Fibroblast of mammary gland (primary cell): ENCODE measurements around the gene ANKHD1.

Experiments used
- DNase-seq: peaks from one replicate; pipeline ENCODE4 v3.0.0-alpha.2; 2010; ENCODE audit warnings: low read depth
- H3K4me3 ChIP-seq: 2 replicates; pipeline ENCODE4 v1.5.1; 2011; ENCODE audit warnings: low read depth, mild to moderate bottlenecking, low read length, moderate library complexity; ENCODE audit not compliant: control insufficient read depth
- TF ChIP-seq, protein P1 (sequence below): conservative IDR thresholded peaks from 2 replicates; pipeline ENCODE4 v1.5.1; 2011; ENCODE audit warnings: low read depth, low read length, inconsistent platforms; ENCODE audit not compliant: control insufficient read depth, insufficient read depth

ANKHD1 gene

DNA sequence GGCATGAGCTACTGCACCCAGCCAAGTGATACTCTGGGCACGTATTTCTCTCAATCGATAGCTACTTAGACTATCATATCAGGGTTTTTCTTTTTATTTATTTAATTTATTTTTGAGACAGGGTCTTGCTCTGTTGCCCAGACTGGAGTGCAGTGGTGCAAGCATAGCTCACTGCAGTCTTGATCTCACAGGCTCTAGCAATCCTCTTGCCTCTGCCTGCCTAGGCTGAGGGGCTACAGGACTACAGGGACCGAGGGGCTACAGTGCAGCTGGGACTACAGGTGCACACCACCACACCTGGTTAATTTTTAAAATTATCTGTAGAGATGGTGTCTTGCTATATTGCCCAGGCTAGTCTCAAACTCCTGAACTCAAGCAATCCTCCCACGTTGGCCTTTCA is 20.3 kb upstream of the ANKHD1 start:
- H3K4me3 ChIP-seq = no peak overlapping the region
- TF ChIP-seq, protein P1, sequence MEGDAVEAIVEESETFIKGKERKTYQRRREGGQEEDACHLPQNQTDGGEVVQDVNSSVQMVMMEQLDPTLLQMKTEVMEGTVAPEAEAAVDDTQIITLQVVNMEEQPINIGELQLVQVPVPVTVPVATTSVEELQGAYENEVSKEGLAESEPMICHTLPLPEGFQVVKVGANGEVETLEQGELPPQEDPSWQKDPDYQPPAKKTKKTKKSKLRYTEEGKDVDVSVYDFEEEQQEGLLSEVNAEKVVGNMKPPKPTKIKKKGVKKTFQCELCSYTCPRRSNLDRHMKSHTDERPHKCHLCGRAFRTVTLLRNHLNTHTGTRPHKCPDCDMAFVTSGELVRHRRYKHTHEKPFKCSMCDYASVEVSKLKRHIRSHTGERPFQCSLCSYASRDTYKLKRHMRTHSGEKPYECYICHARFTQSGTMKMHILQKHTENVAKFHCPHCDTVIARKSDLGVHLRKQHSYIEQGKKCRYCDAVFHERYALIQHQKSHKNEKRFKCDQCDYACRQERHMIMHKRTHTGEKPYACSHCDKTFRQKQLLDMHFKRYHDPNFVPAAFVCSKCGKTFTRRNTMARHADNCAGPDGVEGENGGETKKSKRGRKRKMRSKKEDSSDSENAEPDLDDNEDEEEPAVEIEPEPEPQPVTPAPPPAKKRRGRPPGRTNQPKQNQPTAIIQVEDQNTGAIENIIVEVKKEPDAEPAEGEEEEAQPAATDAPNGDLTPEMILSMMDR = no peak
- no peak for DNase-seq

DNA sequence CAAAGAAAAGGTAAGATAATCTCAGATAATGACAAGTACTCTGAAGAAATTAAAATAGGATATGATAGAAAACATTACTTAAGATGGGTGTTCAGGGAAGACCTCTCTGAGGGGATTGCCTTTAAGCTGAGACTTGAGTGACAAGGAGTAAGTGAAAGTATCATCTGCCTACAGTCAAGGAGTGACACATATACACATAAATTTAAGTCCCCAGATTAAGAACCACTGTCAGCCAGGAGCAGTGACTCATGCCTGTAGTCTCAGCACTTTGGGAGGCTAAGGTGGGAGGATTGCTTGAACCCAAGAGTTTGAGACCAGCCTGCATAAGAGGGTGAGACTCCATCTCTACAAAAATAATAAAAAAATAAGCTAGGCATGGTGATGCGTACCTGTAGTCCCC is 19.7 kb upstream of the ANKHD1 start:
- no peak overlapping the region for H3K4me3 ChIP-seq
- TF ChIP-seq, protein P1 = no peak
- no peak for DNase-seq

DNA sequence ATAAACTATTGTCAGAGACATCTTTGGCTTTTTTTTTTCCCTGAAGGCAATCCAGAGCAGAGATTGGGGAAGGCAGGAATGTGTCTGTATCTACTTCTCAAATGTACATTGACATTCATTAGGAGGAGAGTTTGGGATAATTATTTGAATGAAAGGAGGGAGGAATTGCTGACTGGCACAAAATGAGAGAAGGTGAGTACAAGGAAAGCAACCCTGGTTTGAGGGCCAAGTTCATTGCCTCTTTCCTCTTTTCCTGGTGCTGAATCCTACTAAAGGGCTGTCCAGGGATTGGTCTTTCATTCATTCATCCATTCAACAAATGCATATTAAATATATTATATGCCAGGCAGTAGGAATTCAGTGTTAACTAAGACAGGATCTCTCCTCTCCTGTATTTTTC is 18.8 kb upstream of the ANKHD1 start:
- TF ChIP-seq, protein P1 = no peak
- H3K4me3 ChIP-seq = no peak overlapping the region
- no peak for DNase-seq

DNA sequence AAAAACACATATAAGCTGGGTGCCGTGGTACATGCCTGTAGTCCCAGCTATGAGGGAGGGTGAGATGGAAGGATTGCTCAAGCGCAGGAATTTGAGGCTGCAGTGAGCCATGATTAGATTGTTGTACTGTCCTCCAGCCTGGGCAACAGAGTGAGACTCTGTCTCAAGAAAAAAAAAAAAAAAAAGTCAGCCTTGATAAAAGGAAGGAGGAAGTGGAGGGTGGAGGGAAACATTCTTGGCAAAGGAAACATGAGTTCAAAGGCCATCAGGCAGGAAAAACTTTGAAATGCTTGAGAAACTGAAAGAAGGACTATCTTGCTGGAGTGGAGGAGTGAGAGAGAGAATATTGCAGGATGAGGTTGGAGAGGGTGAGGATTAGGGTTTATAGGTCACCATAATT is 18.3 kb upstream of the ANKHD1 start:
- DNase-seq = no peak
- TF ChIP-seq, protein P1 = no peak
- no peak overlapping the region for H3K4me3 ChIP-seq

DNA sequence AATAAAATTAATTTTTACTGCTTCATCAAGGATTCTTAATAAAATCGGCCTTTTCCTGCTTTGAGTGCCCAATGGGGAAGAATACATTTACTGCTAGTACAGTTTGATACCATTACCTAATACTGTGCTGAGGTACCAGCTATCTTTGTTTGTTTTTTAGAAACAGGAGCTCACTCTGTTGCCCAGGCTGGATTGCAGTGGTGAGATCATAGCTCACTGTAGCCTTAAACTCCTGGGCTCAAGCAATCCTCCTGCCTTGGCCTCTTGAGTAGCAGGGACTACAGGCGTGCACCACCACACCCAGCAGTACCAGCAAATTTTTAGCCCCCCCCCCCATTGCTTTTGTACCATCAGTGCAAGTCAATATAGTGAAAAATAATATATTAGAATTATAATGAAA is 13.6 kb upstream of the ANKHD1 start:
- H3K4me3 ChIP-seq = no peak overlapping the region
- DNase-seq = no peak
- TF ChIP-seq, protein P1 = no peak

DNA sequence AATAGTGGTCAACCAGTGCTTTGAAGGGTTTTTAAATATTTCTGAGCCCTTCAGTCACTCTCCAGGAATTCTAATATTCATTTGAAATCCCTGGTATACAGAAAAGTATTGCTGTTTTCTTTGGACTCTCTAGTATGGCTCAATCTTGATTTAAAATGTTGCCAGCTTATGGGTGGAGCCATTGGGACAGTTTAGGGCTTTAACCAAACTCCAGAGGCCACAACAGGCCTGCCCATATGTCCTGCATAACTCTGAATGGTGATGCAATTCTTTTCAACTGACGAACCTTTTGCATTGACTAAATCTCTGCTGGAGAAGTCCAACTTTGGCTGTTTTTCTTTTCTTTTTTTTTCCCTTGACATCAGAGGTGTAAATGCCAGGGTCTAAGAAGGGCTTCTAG is 10.3 kb upstream of the ANKHD1 start:
- DNase-seq = peak; percentile 45
- TF ChIP-seq, protein P1 = no peak

DNA sequence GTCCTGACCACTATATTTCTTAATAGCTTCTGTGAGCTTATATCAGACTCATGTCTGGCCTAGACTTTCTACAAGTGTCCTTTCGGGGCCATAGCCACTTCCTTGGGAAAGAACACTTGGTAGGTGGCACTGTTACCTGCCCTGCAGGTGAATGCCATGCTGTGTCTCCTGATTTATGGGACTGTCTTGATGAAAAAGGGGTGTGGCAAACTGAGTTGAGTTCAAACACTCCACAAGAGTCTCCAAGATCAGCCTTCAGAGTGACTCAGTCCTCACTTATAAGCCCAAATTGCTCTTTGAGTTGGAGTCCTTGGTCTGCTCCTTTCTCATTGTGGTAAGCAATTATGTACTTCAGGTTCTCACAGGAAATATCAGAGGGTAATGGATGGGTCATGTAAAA is 9.9 kb upstream of the ANKHD1 start:
- no peak for DNase-seq
- H3K4me3 ChIP-seq = no peak overlapping the region
- TF ChIP-seq, protein P1 = no peak

More for the DNA sequence above, 10.3 kb upstream of the ANKHD1 start:
- H3K4me3 ChIP-seq = no peak overlapping the region
